Measurements from ENCODE around the gene APBB2. TPM values are rescaled to one million over a fixed set of nuclear protein-coding genes. Genes with fewer than 3 reads are reported as not detected.

Gene APBB2
- total RNA-seq, 3 donors from 2014 or later: 1.1 to 2.2 (median 1.2) TPM

DNA sequence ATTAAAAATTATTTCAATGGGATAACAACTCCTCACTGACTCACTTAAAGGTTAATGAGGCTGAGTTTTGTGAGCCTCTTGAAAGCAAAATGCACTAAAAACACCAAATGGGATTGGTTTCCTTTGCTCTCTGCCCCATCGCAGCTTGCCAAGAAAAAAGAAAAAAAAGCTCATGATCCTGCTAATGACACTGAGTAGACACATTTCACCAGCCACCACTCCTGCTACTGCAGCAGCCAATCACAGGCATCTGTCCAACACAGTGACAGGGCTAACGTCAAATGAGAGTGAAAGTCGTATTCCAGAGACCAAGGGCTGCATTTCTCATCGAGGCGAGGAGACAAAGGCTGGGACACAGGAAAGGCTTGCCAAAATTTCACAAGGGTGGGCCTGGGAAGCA, 5.2 kb downstream of the APBB2 start:
- Mint-ChIP-seq H3K36me3 (ENCODE audit: insufficient read depth) (no peaks in the 10 kb centered on the region), H3K27me3 (ENCODE audit: low read depth) (peaks cover 34% of the 10 kb centered on the region)

GRCh38 chr4:41207291-41207831, 7.0 kb downstream of the APBB2 start:
- no peak overlapping the region for H3K4me3 Mint-ChIP-seq
- H3K27me3 Mint-ChIP-seq (ENCODE audit: low read depth): peaks cover 23% of the 10 kb centered on the region
- ATAC-seq: no peak
- no peak for DNase-seq
- no peaks in the 10 kb centered on the region for H3K9me3 Mint-ChIP-seq
- H3K4me1 Mint-ChIP-seq (ENCODE audit: low read depth): no peaks in the 10 kb centered on the region
- H3K36me3 Mint-ChIP-seq (ENCODE audit: insufficient read depth): no peaks in the 10 kb centered on the region

More for the DNA sequence above, 5.2 kb downstream of the APBB2 start:
- ATAC-seq (no peak), DNase-seq (no peak)
- Mint-ChIP-seq H3K4me1 (ENCODE audit: low read depth) (peaks cover 11% of the 10 kb centered on the region), H3K9me3 (no peaks in the 10 kb centered on the region), H3K4me3 (no peak overlapping the region)

GRCh38 chr4:41205854-41206460, 8.4 kb downstream of the APBB2 start:
- Mint-ChIP-seq H3K4me3 (no peak overlapping the region), H3K27me3 (ENCODE audit: low read depth) (peaks cover 18% of the 10 kb centered on the region), H3K9me3 (no peaks in the 10 kb centered on the region), H3K36me3 (ENCODE audit: insufficient read depth) (no peaks in the 10 kb centered on the region), H3K4me1 (ENCODE audit: low read depth) (no peaks in the 10 kb centered on the region)
- ATAC-seq (no peak), DNase-seq (no peak)

GRCh38 chr4:41205130-41205529, 9.2 kb downstream of the APBB2 start:
- Mint-ChIP-seq H3K27me3 (ENCODE audit: low read depth) (peaks cover 21% of the 10 kb centered on the region), H3K4me1 (ENCODE audit: low read depth) (no peaks in the 10 kb centered on the region)
- no peak for ATAC-seq

GRCh38 chr4:41204400-41204978, 9.9 kb downstream of the APBB2 start:
- Mint-ChIP-seq H3K9me3 (no peaks in the 10 kb centered on the region), H3K27me3 (ENCODE audit: low read depth) (peaks cover 18% of the 10 kb centered on the region), H3K4me3 (no peak overlapping the region), H3K4me1 (ENCODE audit: low read depth) (no peaks in the 10 kb centered on the region), H3K36me3 (ENCODE audit: insufficient read depth) (no peaks in the 10 kb centered on the region)
- no peak for ATAC-seq
- no peak for DNase-seq

More at GRCh38 chr4:41205130-41205529, 9.2 kb downstream of the APBB2 start:
- Mint-ChIP-seq H3K9me3 (no peaks in the 10 kb centered on the region), H3K4me3 (no peak overlapping the region), H3K36me3 (ENCODE audit: insufficient read depth) (no peaks in the 10 kb centered on the region)
- no peak for DNase-seq

GRCh38 chr4:41203841-41204240, 10.5 kb downstream of the APBB2 start:
- H3K9me3 Mint-ChIP-seq: no peaks in the 10 kb centered on the region
- no peaks in the 10 kb centered on the region for H3K4me1 Mint-ChIP-seq (ENCODE audit: low read depth)
- DNase-seq (no peak), ATAC-seq (no peak)
- H3K4me3 Mint-ChIP-seq: no peak overlapping the region
- H3K36me3 Mint-ChIP-seq (ENCODE audit: insufficient read depth): no peaks in the 10 kb centered on the region
- peaks cover 19% of the 10 kb centered on the region for H3K27me3 Mint-ChIP-seq (ENCODE audit: low read depth)

- peaks cover 19% of the 10 kb centered on the region for H3K27me3 Mint-ChIP-seq (ENCODE audit: low read depth)
- DNase-seq (no peak), ATAC-seq (no peak)
- no peaks in the 10 kb centered on the region for H3K4me1 Mint-ChIP-seq (ENCODE audit: low read depth)
- no peak overlapping the region for H3K4me3 Mint-ChIP-seq
- no peaks in the 10 kb centered on the region for H3K36me3 Mint-ChIP-seq (ENCODE audit: insufficient read depth)
- H3K9me3 Mint-ChIP-seq: no peaks in the 10 kb centered on the region
These were observed 11.3 kb downstream of the APBB2 start for GRCh38 chr4:41202820-41203568.

GRCh38 chr4:41202356-41202755, 12.0 kb downstream of the APBB2 start:
- Mint-ChIP-seq H3K27me3 (ENCODE audit: low read depth) (peaks cover 16% of the 10 kb centered on the region), H3K36me3 (ENCODE audit: insufficient read depth) (no peaks in the 10 kb centered on the region), H3K9me3 (no peaks in the 10 kb centered on the region), H3K4me3 (no peak overlapping the region), H3K4me1 (ENCODE audit: low read depth) (no peaks in the 10 kb centered on the region)
- ATAC-seq: no peak
- no peak for DNase-seq

DNA sequence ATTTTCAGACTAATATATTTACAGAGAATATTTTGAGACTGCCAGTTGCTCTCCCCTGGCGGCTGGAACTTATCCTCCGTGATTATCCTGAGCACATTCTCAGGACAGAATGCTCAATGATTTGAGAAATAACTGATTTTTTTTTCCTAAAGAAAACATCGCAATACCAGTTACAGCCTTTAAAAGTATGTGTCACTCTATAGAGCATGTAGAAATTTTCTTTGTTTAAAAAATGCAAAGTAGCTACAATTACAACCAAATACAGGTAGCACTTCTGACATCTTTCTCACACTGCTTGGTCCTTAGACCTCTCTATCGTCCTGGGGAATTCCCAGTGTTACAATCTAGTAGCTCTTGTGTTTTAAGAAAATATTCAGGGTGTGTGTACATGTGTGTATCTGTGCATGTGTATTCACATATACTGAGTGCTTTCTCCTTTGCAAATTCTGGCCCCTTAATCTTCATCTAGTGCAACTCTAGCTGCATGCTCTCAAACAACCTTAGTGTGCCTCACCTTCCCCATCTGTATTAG, 13.8 kb downstream of the APBB2 start:
- no peaks in the 10 kb centered on the region for H3K36me3 Mint-ChIP-seq (ENCODE audit: insufficient read depth)
- ATAC-seq (no peak), DNase-seq (no peak)
- H3K9me3 Mint-ChIP-seq: no peaks in the 10 kb centered on the region
- peaks cover 17% of the 10 kb centered on the region for H3K27me3 Mint-ChIP-seq (ENCODE audit: low read depth)
- H3K4me1 Mint-ChIP-seq (ENCODE audit: low read depth): no peaks in the 10 kb centered on the region
- no peak overlapping the region for H3K4me3 Mint-ChIP-seq

DNA sequence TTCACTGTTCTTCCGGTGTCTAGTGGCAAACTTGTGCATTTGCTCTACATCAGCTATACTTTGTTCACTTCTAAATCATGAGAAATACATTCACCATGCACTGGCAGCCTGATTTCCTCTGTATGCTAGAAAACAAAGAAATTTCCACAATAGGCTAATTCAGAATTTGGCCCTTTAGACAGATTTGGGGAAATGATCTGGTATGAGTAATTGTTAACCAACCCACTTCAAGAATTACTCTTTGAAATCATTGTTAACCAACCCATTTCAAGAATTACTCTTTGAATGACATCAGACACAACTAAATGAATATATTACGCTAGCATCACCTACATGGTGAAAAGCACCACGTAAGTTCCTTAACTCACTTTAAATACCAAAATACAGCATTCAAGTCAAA, 14.6 kb downstream of the APBB2 start:
- H3K36me3 Mint-ChIP-seq (ENCODE audit: insufficient read depth): no peaks in the 10 kb centered on the region
- peaks cover 4% of the 10 kb centered on the region for H3K9me3 Mint-ChIP-seq
- DNase-seq (no peak), ATAC-seq (no peak)
- no peaks in the 10 kb centered on the region for H3K4me1 Mint-ChIP-seq (ENCODE audit: low read depth)
- no peak overlapping the region for H3K4me3 Mint-ChIP-seq
- H3K27me3 Mint-ChIP-seq (ENCODE audit: low read depth): peaks cover 19% of the 10 kb centered on the region

DNA sequence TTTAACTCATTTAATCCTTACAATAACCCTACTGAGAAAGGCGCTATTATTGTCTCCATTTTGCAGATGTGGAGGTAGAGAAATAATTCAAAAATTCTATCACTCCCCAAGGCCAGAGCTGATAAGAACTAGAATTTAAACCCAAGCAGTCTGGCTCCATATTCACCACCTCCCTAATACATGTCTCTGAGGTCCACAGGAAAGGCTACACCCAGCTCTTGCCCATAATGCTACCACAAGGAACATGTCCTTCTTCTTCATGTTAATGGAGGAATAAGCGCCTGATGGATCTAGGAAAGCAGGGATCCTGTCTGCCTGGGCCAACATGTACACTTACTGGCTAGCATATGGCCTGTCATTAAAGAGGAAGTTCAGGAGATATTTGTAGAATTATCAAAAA, 16.3 kb downstream of the APBB2 start:
- DNase-seq (no peak), ATAC-seq (no peak)
- no peak overlapping the region for H3K4me3 Mint-ChIP-seq
- H3K4me1 Mint-ChIP-seq (ENCODE audit: low read depth): no peaks in the 10 kb centered on the region
- peaks cover 18% of the 10 kb centered on the region for H3K27me3 Mint-ChIP-seq (ENCODE audit: low read depth)
- H3K36me3 Mint-ChIP-seq (ENCODE audit: insufficient read depth): no peaks in the 10 kb centered on the region
- peaks cover 4% of the 10 kb centered on the region for H3K9me3 Mint-ChIP-seq

- no peaks in the 10 kb centered on the region for H3K4me1 Mint-ChIP-seq (ENCODE audit: low read depth)
- ATAC-seq: no peak
- DNase-seq: no peak
- H3K4me3 Mint-ChIP-seq: no peak overlapping the region
- H3K36me3 Mint-ChIP-seq (ENCODE audit: insufficient read depth): no peaks in the 10 kb centered on the region
- H3K9me3 Mint-ChIP-seq: peaks cover 4% of the 10 kb centered on the region
- H3K27me3 Mint-ChIP-seq (ENCODE audit: low read depth): peaks cover 17% of the 10 kb centered on the region
These were observed 16.8 kb downstream of the APBB2 start for GRCh38 chr4:41197495-41197894.

DNA sequence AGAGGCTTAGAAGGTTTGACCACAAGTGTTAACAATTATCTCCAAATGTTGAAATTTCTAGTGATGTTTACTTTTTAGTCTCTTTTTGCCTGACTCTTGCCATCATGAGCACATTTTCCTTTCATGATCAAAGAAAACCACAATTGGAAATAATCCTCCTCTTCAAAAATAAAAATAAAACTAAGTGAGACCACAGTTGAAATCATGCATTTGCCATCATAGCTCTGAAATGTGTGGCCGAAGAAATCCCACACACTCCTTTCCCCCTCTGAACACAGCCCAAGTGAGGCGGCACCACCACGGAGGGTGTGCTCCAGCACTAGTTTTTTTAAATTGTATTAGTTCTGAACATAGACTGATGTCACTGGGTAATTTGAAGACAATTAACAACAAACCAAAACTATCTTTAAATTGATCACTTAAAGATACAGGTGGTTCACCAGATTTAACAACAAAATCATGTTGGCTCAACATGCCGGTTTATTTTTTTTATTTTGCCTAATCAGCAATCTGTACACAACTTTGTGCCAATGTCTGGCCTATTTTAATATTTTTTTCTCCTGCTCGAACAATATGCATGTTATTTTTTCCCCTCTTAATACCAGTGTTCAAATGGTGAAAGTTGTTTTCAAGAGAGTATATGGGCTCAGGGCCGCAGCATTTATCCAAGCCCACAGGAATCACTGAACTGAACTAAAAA, 17.6 kb downstream of the APBB2 start:
- Mint-ChIP-seq H3K27me3 (ENCODE audit: low read depth) (peaks cover 16% of the 10 kb centered on the region), H3K4me3 (no peak overlapping the region), H3K9me3 (peaks cover 4% of the 10 kb centered on the region), H3K4me1 (ENCODE audit: low read depth) (no peaks in the 10 kb centered on the region), H3K36me3 (ENCODE audit: insufficient read depth) (no peaks in the 10 kb centered on the region)
- DNase-seq (no peak), ATAC-seq (no peak)

GRCh38 chr4:41192136-41192535, 22.2 kb downstream of the APBB2 start:
- no peaks in the 10 kb centered on the region for H3K4me1 Mint-ChIP-seq (ENCODE audit: low read depth)
- H3K9me3 Mint-ChIP-seq: peaks cover 4% of the 10 kb centered on the region
- no peak overlapping the region for H3K4me3 Mint-ChIP-seq
- no peak for DNase-seq
- no peak for ATAC-seq
- H3K36me3 Mint-ChIP-seq (ENCODE audit: insufficient read depth): no peaks in the 10 kb centered on the region
- H3K27me3 Mint-ChIP-seq (ENCODE audit: low read depth): peaks cover 6% of the 10 kb centered on the region
